Panc1 (cell line): ENCODE data around the gene PRRX2.

ENCODE experiments used
- POLR2AphosphoS5 ChIP-seq: IDR thresholded peaks from 2 replicates; pipeline ENCODE4 v1.6.1; 2012; ENCODE audit warnings: mild to moderate bottlenecking, low read depth, low read length, moderate library complexity
- REST ChIP-seq, 2 experiments: IDR thresholded peaks; 2 replicates each; pipeline ENCODE4 v1.6.1; 2011 to 2012; ENCODE audit warnings: low read depth in 2 of 2, control low read depth in 1 of 2, low read length in 1 of 2, mild to moderate bottlenecking in 1 of 2, moderate library complexity in 1 of 2; ENCODE audit not compliant: insufficient read depth in 1 of 2
- TF ChIP-seq, protein P1 (sequence below): fragments of 450-650 bp; IDR thresholded peaks from 2 replicates; pipeline ENCODE4 v1.5.1; 2017; ENCODE audit warnings: mild to moderate bottlenecking

- TF ChIP-seq POLR2AphosphoS5 (no peak), REST (IDR thresholded peaks at IDR 0.05; ENCODE audit: insufficient read depth in 1 of 2, low read depth in 2 of 2, low read length in 1 of 2) (no peak)
- TF ChIP-seq, protein P1, sequence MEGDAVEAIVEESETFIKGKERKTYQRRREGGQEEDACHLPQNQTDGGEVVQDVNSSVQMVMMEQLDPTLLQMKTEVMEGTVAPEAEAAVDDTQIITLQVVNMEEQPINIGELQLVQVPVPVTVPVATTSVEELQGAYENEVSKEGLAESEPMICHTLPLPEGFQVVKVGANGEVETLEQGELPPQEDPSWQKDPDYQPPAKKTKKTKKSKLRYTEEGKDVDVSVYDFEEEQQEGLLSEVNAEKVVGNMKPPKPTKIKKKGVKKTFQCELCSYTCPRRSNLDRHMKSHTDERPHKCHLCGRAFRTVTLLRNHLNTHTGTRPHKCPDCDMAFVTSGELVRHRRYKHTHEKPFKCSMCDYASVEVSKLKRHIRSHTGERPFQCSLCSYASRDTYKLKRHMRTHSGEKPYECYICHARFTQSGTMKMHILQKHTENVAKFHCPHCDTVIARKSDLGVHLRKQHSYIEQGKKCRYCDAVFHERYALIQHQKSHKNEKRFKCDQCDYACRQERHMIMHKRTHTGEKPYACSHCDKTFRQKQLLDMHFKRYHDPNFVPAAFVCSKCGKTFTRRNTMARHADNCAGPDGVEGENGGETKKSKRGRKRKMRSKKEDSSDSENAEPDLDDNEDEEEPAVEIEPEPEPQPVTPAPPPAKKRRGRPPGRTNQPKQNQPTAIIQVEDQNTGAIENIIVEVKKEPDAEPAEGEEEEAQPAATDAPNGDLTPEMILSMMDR = no peak
Measured at GRCh38 chr9:129677456-129677855, 12.0 kb downstream of the PRRX2 start.
